GM19238 (cell line): ENCODE results near the gene MPHOSPH9.

ENCODE experiments used
- DNase-seq: peaks from one replicate; pipeline ENCODE4 v3.0.0; 2011; ENCODE audit warnings: low spot score; ENCODE audit not compliant: insufficient read length

The MPHOSPH9 gene

DNA sequence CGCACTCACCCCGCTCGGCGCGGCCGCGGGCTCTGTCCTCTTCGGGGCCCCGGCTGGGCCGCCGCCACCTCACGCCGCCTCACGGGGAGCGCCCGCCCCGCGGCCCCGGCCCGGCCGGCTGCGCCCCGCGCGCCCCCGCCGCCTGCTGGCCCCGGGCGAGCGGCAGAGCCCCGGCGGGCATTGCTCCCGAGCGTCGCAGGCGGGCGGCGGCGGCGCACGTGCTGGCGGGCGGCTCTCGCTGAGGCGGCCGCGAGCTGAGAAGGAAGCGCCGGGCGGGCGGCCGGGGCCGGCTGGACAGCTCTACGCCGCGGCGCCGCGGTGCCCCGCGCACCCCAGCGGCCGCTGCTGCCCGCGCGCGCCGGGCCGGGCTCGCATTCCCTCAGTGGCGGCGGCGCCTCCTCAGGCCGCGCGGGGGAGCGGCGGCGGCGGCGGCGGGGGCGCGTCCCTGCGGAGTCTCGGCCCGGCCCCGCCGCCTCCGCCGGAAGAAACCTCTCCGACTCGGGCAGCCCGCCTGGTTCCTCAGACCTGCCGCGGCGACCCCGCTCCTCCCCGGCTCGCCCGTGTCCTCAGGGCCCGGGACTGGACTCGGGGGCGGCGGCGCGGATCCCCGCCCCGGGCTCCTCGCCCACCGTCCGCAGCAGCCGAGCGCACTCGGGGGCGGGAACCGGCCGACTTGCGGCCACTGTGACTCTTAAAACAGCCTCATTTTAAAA lies 82.0 kb downstream of the MPHOSPH9 start, which contains the start of gene PITPNM2:
Gene PITPNM2, minus strand, starts transcription at position 347 of the 713 bp plus-strand sequence. CDS start 116,500 bp downstream, outside the sequence.
- peak; percentile 59 for DNase-seq

DNA sequence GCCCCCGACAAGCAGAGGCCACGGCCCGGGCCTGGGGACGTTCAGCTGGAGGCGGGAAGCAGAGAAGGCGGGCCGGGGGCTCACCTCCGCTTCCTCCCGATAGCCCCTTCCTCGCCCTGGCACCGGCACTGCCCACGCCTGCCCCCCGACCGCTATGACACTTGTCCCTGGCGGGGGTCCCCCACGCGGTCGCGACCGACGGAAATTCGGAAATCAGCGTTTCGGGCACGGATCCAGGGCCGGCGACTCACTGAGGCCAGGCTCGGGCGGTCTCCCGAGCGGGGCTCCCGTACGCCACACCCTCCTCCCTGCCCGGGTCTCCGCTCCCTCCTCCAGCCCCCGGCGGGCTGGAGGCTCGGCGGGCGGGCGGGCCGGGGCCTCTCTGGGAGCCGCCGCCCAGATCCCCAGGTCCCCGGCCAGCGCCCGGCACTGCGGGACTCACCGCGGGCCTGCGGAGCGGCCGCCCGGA lies 82.6 kb downstream of the MPHOSPH9 start:
- DNase-seq = peak; percentile 44

DNA sequence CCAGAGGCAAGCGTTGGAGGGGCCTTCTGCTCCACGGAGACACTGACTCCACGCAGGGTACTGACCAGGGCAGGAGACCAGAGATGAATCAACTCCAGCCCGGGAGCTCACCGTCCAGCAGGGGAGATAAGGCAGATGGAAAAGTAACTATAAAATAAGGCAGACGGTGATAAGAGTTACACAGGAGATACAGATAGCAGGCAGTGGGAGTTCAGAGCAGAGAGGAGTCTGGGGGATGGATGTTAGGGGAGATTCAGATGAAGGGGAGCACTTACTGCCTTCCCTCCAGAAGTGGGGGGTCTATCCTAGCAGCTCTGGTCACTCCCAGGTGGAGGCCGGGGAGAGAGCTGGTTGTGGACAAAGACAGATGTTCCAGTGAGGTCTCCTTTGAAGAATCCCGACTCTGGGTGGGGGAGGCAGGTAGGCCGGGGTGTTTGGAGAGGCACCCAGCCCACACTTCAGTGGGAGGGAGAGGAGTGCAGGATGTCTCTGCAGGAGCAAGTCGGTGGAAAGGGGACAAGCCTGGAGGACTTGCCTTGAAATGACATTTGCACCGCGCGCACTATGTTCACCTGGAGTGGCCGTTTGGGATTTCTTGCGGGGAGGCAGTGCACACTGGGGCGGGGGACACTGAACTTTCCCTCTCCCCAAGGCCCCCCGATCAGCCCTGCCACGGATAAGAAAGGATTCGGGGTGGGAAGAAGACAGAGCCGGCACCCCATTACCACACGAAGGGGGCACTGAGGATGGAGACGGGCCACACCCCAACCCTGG lies 83.3 kb downstream of the MPHOSPH9 start:
- no peak for DNase-seq

DNA sequence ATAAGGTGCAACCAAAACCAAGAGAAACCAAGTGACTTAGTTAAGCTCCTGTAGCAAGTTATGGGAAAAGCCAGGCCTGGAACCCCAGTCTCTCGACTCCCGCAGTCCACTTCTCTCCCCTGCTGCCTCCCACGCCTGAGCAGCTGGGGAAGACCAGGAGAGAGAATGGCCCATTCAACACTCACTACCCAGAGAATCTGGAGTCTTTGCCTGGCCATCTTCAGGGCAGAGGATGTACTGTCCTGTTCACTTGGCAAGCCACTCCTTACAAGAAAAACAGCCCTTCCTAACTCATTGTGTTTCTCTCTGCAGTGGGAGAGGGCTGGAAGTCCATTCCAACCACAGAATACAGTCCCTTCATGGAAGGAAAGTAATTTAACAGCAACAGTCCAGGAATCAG lies 83.9 kb downstream of the MPHOSPH9 start:
- DNase-seq = no peak

DNA sequence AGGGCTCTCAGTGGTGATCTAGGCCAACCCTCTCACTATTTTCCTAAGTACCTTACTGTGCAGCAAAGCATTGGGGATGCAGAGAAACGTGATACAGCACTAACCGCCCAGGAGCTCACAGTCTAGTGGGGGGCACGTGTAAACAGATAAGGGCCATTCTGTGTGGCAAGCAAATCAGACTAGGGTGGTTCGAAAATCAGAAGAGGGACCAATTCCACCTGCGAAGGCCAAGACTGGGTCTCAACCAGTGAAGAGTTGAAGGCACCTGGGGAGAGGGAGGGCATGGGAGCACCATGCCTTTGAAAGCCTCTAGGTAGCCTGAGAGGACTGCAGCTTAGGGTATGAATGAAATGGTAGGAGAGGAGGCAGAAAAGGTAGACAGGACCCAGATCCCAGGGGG lies 84.3 kb downstream of the MPHOSPH9 start:
- DNase-seq = no peak

DNA sequence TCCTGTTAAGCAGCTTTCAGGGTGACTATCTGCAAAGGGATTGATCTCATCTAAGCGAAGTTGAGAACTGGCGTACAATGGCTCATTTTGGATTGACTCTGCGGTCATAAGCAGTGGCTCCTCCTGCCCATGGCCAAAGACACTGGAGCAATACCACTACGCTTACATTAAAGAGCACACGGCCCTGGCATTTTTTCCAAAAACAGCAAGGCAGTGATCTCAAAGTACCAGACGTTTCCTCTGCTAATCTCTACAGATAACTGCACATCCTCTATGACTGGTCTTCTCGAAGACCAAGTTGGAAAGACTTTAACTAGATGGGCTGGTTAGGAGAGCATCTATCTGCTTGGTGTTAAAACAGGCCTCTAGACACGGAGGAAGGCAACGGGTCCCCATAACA lies 84.7 kb downstream of the MPHOSPH9 start:
- no peak for DNase-seq

DNA sequence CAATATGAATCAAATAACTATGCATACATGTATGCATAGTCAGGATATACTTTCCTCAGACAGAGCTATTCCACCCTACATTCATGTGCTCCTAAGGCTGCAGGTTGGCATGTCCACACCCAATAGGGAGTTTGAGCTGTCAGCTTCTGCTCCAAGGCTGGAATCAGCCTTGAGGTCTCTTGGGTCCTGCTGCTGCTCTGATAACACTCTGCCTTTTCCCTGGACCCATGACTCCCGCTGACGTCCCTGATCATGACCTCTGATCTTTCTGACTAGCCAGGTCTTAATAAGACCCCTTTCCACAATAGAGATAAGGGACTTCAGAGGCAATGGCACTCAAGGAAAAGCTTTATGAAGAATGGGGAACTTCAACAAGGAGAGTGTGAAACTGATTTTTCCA lies 87.7 kb downstream of the MPHOSPH9 start:
- DNase-seq = no peak

DNA sequence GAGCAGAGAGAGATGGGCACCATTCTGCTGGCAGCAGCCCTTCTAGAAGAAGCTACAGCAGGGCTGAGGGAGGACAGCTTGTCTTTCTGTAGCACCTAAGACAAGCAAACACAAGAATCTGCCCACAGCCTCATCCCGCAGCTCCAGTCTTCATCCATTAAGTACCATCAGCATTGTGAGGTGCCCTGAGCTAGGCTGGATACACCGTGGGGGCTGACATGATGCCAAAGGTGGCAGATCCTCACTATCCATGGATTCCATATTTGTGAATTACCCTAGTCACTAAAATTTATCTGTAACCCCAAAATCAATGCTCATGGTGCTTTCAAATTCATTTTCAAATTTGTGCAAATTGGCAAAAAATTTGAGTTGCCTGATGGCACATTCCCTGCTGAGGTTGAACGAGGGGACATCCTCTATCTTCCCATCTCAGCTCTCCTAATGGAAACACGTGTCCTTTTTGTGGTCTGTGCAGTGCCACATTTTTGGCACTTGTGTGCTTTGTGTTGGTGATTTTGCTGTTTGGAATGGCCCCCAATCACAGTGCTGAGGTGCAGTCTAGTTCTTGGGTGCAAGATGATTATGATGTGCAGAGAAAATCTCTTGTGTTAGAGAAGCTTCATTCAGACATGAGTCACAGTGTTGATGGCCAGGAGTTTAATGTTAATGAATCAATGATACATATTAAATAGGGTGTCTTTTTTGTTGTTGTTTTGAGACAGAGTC lies 89.0 kb downstream of the MPHOSPH9 start:
- DNase-seq = no peak

DNA sequence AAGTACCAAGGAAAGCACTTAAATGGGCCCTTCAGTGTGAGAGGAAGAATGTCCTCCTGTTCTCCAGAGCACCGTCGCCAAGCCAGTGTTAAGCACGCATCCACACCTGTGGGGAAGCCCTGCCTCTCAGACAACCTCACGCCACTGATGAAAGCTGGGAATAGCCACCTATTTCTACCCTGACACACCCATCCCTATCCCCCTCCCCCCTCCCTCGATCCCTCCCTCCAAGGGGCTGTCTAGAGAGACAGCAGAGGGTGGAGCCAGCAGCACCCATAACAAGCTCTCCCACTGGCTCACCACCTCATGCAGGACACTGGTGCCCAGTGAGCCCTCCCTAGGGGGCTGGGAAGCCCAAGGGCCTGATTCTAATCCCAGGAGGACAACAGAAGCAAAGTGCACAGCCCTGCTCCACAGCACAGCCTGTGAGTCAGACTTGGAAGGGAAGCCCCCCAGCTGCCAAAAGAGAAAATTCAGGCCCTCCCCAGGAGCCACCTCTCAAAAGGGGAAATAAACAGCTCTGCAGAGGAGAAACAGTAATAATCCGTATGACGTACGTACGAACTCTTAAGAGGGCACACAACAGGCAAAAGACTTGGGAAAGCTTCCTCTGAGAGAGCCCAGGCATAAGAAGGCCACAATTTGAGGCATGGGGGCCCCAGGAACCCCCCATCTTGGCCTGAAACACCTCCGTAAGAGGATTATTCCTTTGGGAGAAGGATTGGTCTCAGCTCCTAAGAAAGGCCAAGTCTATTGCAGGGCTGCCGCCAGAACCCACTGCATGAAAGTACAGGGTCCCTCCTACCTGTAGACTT lies 89.8 kb downstream of the MPHOSPH9 start:
- no peak for DNase-seq

DNA sequence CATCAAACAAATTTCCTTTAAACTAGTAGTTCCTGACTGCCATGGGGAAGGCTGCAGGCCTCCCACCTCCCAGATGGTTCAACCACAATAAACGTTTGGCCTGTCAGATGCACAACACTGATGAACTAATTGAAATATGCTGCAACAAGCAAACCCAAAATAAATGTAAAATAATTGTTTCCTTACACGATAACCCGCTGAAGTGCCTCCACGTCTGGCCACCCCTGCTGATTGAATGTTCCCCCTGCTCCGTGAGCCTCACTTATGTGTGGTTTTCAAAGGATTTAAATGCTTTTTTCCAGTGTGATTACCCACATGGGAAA lies 90.5 kb downstream of the MPHOSPH9 start:
- DNase-seq = no peak

DNA sequence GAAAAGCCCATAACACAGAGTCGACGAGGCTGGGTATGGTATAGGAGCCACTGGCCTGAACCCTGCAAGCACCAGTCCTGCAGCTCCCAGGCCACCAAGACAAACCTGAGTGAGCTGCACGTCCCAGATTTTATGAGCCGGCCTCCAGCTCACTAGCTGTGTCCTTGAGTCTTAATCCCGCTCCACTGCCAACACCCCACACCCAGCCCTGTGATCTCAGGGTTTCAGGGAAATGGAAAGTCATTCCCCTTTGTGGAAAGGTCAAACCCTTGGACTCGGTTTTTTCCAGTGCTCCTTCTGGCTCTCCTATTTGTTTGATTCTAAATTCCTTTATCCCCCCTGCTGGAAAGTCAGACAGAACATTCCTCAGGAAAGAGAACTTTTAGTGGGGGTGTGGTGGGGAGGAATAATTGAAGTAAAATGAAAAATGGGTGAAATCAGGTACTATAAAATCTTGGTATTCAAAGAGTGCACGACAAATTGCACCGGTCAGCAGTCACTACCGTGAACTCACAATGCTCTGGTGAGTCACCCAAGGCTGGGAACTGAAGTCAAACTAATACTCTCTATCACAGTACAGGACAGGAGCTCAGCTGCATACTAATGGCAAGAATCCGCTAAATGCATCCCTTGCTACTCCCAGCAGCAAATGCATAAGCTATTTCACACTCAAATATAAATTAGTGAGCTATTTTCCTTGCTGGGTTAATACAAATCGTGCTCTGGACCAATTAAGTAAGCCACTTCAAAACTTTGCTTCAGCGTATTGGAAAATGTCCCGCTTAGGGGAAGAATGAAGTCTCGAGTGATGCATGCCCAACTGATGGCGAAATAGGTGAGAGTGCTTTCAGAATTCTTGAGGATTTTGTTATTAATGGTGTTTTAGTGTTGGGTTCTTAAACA lies 91.1 kb downstream of the MPHOSPH9 start:
- DNase-seq = no peak

DNA sequence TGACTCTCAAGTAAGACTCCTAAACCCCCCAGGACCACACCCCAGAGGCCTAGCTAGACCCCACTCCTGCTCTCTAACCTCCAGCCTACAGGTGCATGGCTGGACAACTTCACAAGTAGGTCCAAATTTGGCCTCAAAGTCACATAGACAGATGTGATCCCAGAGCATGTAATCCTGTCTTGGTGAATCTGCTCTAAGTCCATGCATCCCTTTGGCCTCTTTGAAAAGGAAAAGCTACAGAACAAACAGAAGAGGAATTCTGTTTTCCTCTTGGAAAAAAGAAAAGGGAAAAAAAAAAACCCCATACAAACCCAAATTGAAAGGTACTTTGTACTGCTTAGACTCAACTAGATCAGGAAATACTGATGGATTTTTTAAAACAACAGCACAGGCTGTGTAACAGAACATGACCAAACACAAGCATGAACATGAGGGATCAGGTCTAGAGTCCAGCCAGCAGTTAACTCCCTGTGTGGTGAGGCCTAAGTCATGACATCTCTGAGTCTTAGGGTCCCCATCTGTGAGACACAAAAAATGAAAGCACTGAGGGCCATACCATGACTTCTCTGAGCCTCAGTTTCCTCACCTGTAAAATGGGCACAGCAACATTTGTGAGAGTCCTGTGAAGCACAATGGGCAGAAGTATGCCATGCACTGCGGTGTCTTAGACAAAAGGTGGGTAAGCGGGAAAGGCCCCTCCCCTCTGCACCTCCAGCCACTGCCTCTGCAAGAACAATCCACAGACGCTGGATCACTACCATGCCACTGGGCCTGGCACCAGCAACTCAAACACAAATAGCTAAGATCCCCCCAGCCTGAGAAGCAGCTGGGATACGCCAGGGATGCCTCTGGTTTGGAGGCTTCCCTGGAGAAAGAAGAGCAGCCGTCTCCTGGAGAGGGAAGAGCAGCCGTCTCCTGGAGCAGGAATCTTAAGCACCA lies 92.0 kb downstream of the MPHOSPH9 start:
- no peak for DNase-seq

DNA sequence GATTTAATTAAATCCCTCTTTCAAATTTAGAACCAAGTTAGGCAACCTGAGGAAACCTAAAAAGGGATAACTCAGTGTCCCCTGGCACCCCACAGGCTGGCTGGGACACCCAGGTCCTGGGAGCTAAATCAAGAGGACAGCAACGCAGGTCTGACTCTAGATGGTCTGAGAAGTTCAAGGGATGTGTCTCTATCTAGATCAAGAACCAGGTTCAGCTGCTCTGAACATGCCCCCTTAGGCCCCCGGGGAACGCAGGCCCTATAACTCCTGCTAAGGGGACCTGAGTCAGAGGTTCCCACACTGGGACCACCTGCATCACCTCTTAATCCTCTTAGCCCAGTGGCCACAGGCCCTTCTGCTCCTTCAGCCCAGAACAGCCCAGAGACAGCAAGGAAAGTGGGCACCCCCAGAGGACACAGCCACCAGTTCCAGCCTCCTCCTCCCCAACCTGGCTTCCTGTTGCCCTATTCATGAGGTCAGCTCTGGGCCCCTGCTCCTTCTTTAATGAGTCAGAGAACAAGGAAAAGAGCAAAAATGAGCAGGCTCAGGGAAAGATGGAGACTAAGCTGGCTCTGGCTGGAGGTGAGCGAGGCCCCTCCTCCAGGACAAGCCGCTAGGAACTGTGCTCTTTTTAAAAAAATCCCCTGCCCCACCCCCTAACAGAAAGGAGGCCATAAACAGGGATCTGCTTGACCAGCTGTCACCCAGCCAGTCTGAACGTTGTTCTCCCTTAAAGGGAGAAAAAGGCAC lies 92.8 kb downstream of the MPHOSPH9 start:
- no peak for DNase-seq

DNA sequence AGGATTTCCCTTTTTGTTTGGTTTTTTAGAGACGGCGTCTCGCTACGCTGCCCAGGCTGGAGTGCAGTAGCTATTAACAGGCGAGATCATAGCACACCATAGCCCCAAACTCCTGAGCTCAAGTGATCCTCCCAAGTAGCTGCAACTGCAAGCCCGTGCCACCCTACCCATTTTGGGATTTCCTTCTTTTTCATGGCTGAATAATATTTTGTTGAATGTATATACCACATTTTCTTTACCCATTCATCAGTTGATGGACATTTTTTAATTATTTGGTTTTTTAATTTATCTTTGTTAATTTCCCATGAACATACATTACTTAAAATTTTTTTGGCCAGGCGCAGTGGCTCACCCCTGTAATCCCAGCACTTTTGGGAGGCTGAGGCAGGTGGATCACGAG lies 97.3 kb downstream of the MPHOSPH9 start:
- no peak for DNase-seq

DNA sequence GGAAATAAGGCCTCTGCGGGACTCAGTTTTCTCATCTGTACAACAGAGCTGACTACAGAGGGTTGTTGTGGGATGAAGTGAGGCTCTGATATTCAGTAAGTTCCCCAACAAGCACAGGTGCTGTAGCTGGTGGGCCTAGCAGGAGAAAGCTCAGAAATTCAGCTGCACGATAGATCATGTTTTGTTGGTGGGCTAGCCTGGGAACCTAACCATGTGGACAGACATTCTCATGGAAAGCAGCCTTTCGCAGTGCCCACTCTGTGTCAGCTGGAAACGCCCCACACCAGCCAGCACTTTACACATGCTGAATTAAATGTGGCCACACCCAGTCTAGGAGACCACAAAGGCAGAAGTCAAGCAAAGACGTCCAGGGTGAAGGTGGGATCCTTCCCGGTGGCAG lies 98.1 kb downstream of the MPHOSPH9 start:
- no peak for DNase-seq

DNA sequence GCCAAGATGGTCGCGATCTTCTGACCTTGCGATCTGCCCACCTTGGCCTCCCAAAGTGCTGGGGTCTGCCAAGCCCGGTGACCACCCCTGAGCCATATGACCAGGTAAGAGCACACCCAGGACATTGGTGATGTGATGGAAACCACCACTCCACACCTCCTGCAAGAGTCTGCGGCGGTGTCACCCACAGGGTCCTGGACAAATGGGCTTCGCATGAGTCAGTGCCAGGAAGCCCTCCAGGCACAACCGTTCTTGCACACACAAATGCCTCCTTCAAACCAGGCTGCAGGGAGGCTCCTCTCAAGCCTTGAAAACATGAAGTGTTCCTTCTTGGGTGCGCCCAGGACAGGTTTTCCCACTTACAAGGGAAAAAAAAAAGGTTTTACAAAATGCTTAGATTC lies 98.7 kb downstream of the MPHOSPH9 start:
- no peak for DNase-seq

DNA sequence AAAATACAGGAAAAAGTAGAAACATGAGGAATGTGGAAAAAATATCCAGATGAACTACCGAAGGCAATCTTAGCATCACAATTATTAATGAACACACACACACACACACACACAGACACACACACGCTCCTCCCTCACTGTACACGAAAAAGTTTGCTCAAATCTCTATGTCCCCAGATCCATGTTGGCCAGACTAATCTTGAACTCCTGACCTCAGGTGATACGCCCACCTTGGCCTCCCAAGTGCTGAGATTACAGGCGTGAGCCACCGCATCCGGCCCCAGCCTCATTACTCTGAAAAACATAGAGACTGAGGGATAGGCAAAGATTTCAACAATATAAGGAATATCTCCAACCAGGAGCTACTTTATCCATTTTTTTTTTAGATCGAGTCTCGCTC lies 99.2 kb downstream of the MPHOSPH9 start:
- no peak for DNase-seq

DNA sequence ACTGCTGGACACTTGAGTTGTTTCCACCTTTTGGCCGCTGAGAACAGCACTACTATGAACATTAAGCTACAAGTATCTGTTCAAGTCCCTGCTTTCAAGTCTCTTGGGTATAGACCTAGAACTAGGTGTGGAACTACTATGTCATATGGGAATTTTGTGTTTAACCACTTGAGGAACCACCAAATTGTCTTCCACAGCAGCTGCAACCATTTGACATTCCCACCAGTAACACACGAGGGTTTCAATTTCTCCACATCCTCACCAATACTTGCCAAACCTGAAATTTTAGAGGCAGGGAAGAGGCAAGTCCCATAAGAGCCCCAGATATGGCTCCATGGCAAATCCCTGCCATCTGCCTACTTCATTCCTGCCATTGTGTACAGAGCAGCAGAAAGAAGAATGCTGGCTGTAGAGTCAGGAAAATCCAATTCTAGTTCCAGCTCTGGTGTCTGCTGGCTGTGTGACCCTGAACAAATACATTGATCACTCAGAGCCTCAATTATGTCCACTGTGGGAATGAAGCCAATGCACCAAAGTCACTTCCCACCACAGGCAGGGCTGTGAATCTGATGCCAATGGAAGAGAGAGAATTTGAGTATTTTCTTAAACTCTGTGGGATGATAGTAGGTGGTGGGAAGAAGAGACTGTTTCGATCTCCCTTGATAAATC lies 99.9 kb downstream of the MPHOSPH9 start:
- DNase-seq = no peak
